A549 (cell line): ENCODE measurements around the gene PLEKHA4. TPM values are rescaled to one million over a fixed set of nuclear protein-coding genes. Genes with fewer than 3 reads are reported as not detected.

Source experiments
- ATAC-seq, 2 experiments: fragments of 200-7000 bp in 1 of 2; fragments of >200 bp in 1 of 2; cut with Nextera tagmentation in 1 of 2; cut with Tn5 transposase in 1 of 2; 3 replicates each; pipeline versions ENCODE4 v1.8.0 to v1.9.1; 2018 to 2020; ENCODE audit warnings: mild to moderate bottlenecking in 1 of 2, moderate library complexity in 1 of 2
- CTCF ChIA-PET: fragments of 300-600 bp; sonication (Branson Sonifier 250); formaldehyde crosslinking; extraction: SDS; loops from one replicate; lab custom pipeline; 2021; ENCODE audit warnings: antibody characterized with exemption, inconsistent platforms; lab: Yijun Ruan, JAX
- POLR2A ChIA-PET: fragments of 350-600 bp; formaldehyde crosslinking; extraction: SDS; loops from one replicate; lab custom pipeline; 2021; ENCODE audit warnings: antibody characterized with exemption, inconsistent platforms; lab: Yijun Ruan, JAX
- DNase-seq, 2 experiments: peaks; one replicate each; pipeline versions ENCODE4 v3.0.0 to v3.0.0-alpha.2; 2011 to 2016; ENCODE audit warnings: low read depth in 1 of 2, low spot score in 1 of 2
- FAIRE-seq: peaks from 2 replicates; lab custom pipeline; 2011; peaks lifted over from hg19 to GRCh38; lab: Jason Lieb, UNC
- H3K27ac ChIP-seq, 2 experiments: fragments of >200 bp; sonication (Bioruptor Twin); formaldehyde crosslinking; 3 replicates each; pipeline ENCODE4 v1.5.1; 2016 to 2017
- H3K4me1 ChIP-seq: fragments of >200 bp; sonication (Bioruptor Twin); formaldehyde crosslinking; 3 replicates; pipeline ENCODE4 v1.6.1; 2016
- H3K4me2 ChIP-seq: fragments of >200 bp; sonication (Bioruptor Twin); formaldehyde crosslinking; 3 replicates; pipeline ENCODE4 v1.6.1; 2016
- H3K4me3 ChIP-seq: fragments of >200 bp; sonication (Bioruptor Twin); formaldehyde crosslinking; 3 replicates; pipeline ENCODE4 v1.5.1; 2016
- H3K9me3 ChIP-seq: fragments of >200 bp; sonication (Bioruptor Twin); formaldehyde crosslinking; 3 replicates; pipeline ENCODE4 v1.6.1; 2016
- ATOH8 ChIP-seq: fragments of 250-450 bp; sonication (Bioruptor Pico); IDR thresholded peaks from 2 replicates; pipeline ENCODE4 v1.5.0; 2020; ENCODE audit warnings: low read depth, mild to moderate bottlenecking, moderate library complexity
- CBX2 ChIP-seq: fragments of 200-600 bp; sonication (generic); IDR thresholded peaks from 2 replicates; pipeline ENCODE4 v1.6.1; 2016; ENCODE audit warnings: low read depth, mild to moderate bottlenecking, borderline replicate concordance
- CEBPB ChIP-seq, 2 experiments: fragments of >200 bp in 1 of 2; sonication (Bioruptor Twin) in 1 of 2; formaldehyde crosslinking in 1 of 2; IDR thresholded peaks; 2 replicates each; pipeline ENCODE4 v1.6.1; 2012 to 2016
- FOXS1 ChIP-seq: fragments of 250-450 bp; sonication (Bioruptor Pico); IDR thresholded peaks from 2 replicates; pipeline ENCODE4 v1.5.0; 2020; ENCODE audit warnings: mild to moderate bottlenecking, moderate library complexity
- HOXB13 ChIP-seq: fragments of 250-450 bp; sonication (Bioruptor Pico); IDR thresholded peaks from 2 replicates; pipeline ENCODE4 v1.5.0; 2020; ENCODE audit warnings: low read depth, mild to moderate bottlenecking, moderate library complexity
- HOXB5 ChIP-seq: fragments of 250-450 bp; sonication (Bioruptor Pico); IDR thresholded peaks from 2 replicates; pipeline ENCODE4 v1.5.0; 2020; ENCODE audit warnings: mild to moderate bottlenecking, moderate library complexity
- JUNB ChIP-seq: fragments of >200 bp; sonication (Bioruptor Twin); formaldehyde crosslinking; IDR thresholded peaks from 2 replicates; pipeline ENCODE4 v1.6.1; 2016
- MYC ChIP-seq: IDR thresholded peaks from 2 replicates; pipeline ENCODE4 v1.6.1; 2012; ENCODE audit warnings: mild to moderate bottlenecking, inconsistent platforms, low read length, improper control_type of control experiment, borderline replicate concordance
- NFE2L2 ChIP-seq: fragments of 150-350 bp; conservative IDR thresholded peaks from 2 replicates; pipeline ENCODE4 v1.6.1; 2014; ENCODE audit warnings: low read length
- NPAS2 ChIP-seq: fragments of 250-450 bp; sonication (Bioruptor Pico); IDR thresholded peaks from 2 replicates; pipeline ENCODE4 v1.8.0; 2022; ENCODE audit warnings: mild to moderate bottlenecking, moderate library complexity, borderline replicate concordance
- POLR2A ChIP-seq: IDR thresholded peaks from 2 replicates; pipeline ENCODE4 v1.6.1; 2012; ENCODE audit warnings: mild to moderate bottlenecking, low read length
- POLR2AphosphoS2 ChIP-seq: conservative IDR thresholded peaks from 2 replicates; pipeline ENCODE4 v1.6.1; 2012; ENCODE audit warnings: low read length, improper control_type of control experiment, inconsistent platforms
- RAD21 ChIP-seq, 2 experiments: fragments of >200 bp in 1 of 2; sonication (Bioruptor Twin) in 1 of 2; formaldehyde crosslinking in 1 of 2; IDR thresholded peaks in 1 of 2; conservative IDR thresholded peaks in 1 of 2; 2 replicates in 1 of 2; 3 replicates in 1 of 2; pipeline ENCODE4 v1.6.1; 2012 to 2018; ENCODE audit warnings: inconsistent platforms in 1 of 2
- SREBF2 ChIP-seq: fragments of 450-650 bp; IDR thresholded peaks from 2 replicates; pipeline ENCODE4 v1.6.1; 2014; ENCODE audit warnings: mild to moderate bottlenecking, moderate library complexity
- TFCP2L1 ChIP-seq: fragments of 250-450 bp; sonication (Bioruptor Pico); IDR thresholded peaks from 2 replicates; pipeline ENCODE4 v1.5.0; 2021; ENCODE audit warnings: mild to moderate bottlenecking
- ZC3H11A ChIP-seq: fragments of 450-650 bp; IDR thresholded peaks from 2 replicates; pipeline ENCODE4 v1.6.1; 2014; ENCODE audit warnings: antibody characterized with exemption, mild to moderate bottlenecking
- ZFP36 ChIP-seq: fragments of 450-650 bp; IDR thresholded peaks from 2 replicates; pipeline ENCODE4 v1.6.1; 2014; ENCODE audit warnings: borderline replicate concordance; ENCODE audit not compliant: partially characterized antibody
- ZSCAN20 ChIP-seq: fragments of 250-450 bp; sonication (Bioruptor Pico); IDR thresholded peaks from 2 replicates; pipeline ENCODE4 v1.8.0; 2022; ENCODE audit warnings: mild to moderate bottlenecking, moderate library complexity
- WGBS: methylation state at CpG from one replicate; pipeline ENCODE4 v1.1.6; 2017; ENCODE audit errors: missing lambda C conversion rate; 5-methylcytosine and 5-hydroxymethylcytosine counted together
- polyA plus RNA-seq, 4 experiments: library from polyadenylated mRNA; depleted of rRNA in 3 of 4; stranded (reverse); fragments of >200 nt; fragmentation: RNase III in 1 of 4; extraction: RNeasy Plus Mini Kit Qiagen cat#74134 plus additional on column Dnase treatment in 1 of 4; gene quantifications; 2 replicates in 3 of 4; 3 replicates in 1 of 4; pipeline ENCODE4 v1.2.3, GENCODE V29; 2011 to 2017
- TF ChIP-seq, protein P1 (sequence below): fragments of >200 bp; sonication (Bioruptor Twin); formaldehyde crosslinking; IDR thresholded peaks from 3 replicates; pipeline ENCODE4 v1.5.1; 2016

Gene PLEKHA4
- polyA plus RNA-seq, 2 of the 4 experiments (the other 2 are of a cell fraction) = 0.34 to 0.46 TPM

- no peak for FAIRE-seq
- POLR2A ChIA-PET = no interaction called here
- WGBS = 61% methylated on average over 5 of the region's 5 CpGs
- CTCF ChIA-PET = interaction anchor here (0.9 to 2.4 kb wide), 5 partner anchors 10 to 73 kb away, joined by 3 to 9 read pairs (median 3); no protein-coding TSS in a partner anchor
- Histone ChIP-seq H3K27ac (no peak overlapping the region), H3K9me3 (no peaks in the 10 kb centered on the region), H3K4me3 (no peak overlapping the region), H3K4me2 (no peak overlapping the region), H3K4me1 (peaks cover 16% of the 10 kb centered on the region; the same call in 2 of the 3 replicates)
- DNase-seq = no peak
- TF ChIP-seq SREBF2 (no peak), ATOH8 (CRISPR knock-in tag) (no peak), ZSCAN20 (CRISPR knock-in tag) (no peak), POLR2A (no peak), RAD21 (conservative IDR thresholded peaks at IDR 0.05 in 1 of 2, IDR thresholded peaks at IDR 0.05 in 1 of 2) (no peak), ZC3H11A (no peak), TFCP2L1 (CRISPR knock-in tag) (no peak), CBX2 (no peak), CEBPB (IDR thresholded peaks at IDR 0.05) (no peak)
- ATAC-seq = no peak
These were observed 28.8 kb upstream of the PLEKHA4 start for GRCh38 chr19:48897181-48897580.

DNA sequence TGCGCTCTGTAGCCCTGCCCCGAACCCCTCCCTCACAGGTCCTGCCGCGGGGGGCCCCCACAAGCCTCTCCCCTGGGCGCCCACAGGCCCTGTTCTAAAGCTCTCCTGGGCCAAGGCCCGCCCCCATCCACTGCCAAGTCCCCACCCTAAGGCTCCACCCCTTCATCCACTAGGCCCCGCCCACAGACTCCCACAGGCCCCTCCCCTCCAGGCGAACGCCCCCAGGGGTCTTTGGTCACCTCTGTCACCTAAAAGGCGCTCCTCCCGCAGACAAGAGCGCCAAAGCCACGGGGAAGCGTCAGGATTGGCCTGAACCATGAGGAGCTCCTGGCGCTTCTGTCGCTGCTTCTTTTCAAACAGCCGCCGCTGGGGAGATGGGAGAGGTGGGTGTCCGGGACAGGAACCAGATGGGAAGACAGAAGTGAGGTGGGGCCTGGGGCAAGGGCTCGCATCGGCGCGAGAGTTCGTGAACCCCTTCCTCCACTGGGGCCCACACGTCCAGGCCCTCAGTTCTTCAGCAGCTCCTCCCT, 27.8 kb upstream of the PLEKHA4 start:
- DNase-seq = no peak
- no peak overlapping the region for H3K4me2 ChIP-seq
- H3K4me3 ChIP-seq = no peak overlapping the region
- ATAC-seq = no peak
- 88% methylated on average over 16 of the region's 25 CpGs for WGBS
- no peak for FAIRE-seq
- POLR2A ChIA-PET = interaction anchor here (0.9 kb wide), 1 partner anchor 24 kb away, joined by 3 read pairs; the partner anchor contains the start of gene PPP1R15A
- TF ChIP-seq ATOH8 (CRISPR knock-in tag) = no peak
- TF ChIP-seq HOXB13 (CRISPR knock-in tag) = no peak
- TF ChIP-seq HOXB5 (CRISPR knock-in tag) = no peak
- peaks cover 14% of the 10 kb centered on the region; the same call in 2 of the 3 replicates for H3K4me1 ChIP-seq
- CTCF ChIA-PET = interaction anchor here (0.6 to 1.7 kb wide), 7 partner anchors 11 to 108 kb away, joined by 3 to 9 read pairs (median 4); no protein-coding TSS in a partner anchor
- no peaks in the 10 kb centered on the region for H3K9me3 ChIP-seq
- H3K27ac ChIP-seq = 0 out of 6 replicates have a peak overlapping the region, but pooled peaks of 1 of the 2 experiments have one; percentile 31

- ATAC-seq (no peak), DNase-seq (no peak), FAIRE-seq (no peak)
- Histone ChIP-seq H3K4me1 (peaks cover 12% of the 10 kb centered on the region; the same call in 2 of the 3 replicates), H3K9me3 (no peaks in the 10 kb centered on the region), H3K4me2 (no peak overlapping the region), H3K27ac (no peak overlapping the region), H3K4me3 (no peak overlapping the region)
- TF ChIP-seq POLR2AphosphoS2 = no peak
- no peak for TF ChIP-seq NFE2L2
- no peak for TF ChIP-seq ZFP36
- no peak for TF ChIP-seq NPAS2 (CRISPR knock-in tag)
- TF ChIP-seq FOXS1 = no peak
- no peak for TF ChIP-seq HOXB13 (CRISPR knock-in tag)
- no peak for TF ChIP-seq JUNB
- TF ChIP-seq MYC = no peak
- no peak for TF ChIP-seq ZC3H11A
- no peak for TF ChIP-seq HOXB5 (CRISPR knock-in tag)
- TF ChIP-seq, protein P1, sequence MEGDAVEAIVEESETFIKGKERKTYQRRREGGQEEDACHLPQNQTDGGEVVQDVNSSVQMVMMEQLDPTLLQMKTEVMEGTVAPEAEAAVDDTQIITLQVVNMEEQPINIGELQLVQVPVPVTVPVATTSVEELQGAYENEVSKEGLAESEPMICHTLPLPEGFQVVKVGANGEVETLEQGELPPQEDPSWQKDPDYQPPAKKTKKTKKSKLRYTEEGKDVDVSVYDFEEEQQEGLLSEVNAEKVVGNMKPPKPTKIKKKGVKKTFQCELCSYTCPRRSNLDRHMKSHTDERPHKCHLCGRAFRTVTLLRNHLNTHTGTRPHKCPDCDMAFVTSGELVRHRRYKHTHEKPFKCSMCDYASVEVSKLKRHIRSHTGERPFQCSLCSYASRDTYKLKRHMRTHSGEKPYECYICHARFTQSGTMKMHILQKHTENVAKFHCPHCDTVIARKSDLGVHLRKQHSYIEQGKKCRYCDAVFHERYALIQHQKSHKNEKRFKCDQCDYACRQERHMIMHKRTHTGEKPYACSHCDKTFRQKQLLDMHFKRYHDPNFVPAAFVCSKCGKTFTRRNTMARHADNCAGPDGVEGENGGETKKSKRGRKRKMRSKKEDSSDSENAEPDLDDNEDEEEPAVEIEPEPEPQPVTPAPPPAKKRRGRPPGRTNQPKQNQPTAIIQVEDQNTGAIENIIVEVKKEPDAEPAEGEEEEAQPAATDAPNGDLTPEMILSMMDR = no peak
- ChIA-PET POLR2A (no interaction called here), CTCF (interaction anchor here (1.2 to 1.9 kb wide), 4 partner anchors 10 to 108 kb away, joined by 4 to 9 read pairs (median 5); no protein-coding TSS in a partner anchor)
- WGBS = 93% methylated on average over 21 of the region's 21 CpGs
These were observed 26.8 kb upstream of the PLEKHA4 start for GRCh38 chr19:48895226-48895625.
